ENCODE data around the gene BICDL2.
"Not testable (repeated sequence)": the region's sequence is repeated elsewhere in the genome, so short reads cannot be mapped to it uniquely, and the experiment has no call there.

The BICDL2 gene, protein sequence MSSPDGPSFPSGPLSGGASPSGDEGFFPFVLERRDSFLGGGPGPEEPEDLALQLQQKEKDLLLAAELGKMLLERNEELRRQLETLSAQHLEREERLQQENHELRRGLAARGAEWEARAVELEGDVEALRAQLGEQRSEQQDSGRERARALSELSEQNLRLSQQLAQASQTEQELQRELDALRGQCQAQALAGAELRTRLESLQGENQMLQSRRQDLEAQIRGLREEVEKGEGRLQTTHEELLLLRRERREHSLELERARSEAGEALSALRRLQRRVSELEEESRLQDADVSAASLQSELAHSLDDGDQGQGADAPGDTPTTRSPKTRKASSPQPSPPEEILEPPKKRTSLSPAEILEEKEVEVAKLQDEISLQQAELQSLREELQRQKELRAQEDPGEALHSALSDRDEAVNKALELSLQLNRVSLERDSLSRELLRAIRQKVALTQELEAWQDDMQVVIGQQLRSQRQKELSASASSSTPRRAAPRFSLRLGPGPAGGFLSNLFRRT

DNA sequence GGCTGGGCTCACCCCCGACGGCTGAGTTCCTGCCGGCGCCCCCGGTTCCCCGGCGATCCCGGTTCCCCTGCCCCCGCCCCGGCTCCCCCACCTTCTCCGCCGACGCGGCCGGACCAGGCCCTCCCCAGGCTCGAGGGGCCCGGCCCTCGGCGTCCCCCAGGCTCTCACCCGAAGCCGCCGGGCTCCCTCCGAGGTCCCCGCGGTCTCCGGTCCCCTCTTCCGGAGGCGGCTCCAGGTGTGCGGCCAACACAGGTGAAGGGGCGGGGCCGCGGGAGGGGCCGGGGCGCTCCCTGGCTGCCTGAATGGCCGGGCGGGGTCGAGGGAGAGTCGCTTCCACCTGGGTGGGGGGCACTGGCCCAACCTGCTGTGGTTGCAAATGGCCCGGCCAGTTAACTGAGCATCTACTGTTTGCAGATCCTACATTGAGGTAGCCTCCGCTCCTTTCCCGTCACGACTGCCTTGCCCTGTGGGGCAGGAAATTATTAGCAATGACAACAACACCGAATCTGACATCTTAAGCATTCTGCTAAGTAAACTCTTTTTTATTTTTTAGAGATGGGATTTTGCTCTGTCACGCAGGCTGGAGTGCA is at the start of gene BICDL2:
BICDL2 (minus strand) TSS at position 219 of the 590 bp plus-strand sequence. CDS start 1,448 bp downstream, outside the sequence.
- TF ChIP-seq CTCF (IDR thresholded peaks at IDR 0.05; ENCODE audit: unreplicated experiment in 3 of 3) = no peak
- no peak within 1 kb of the TSS for H3K27ac Mint-ChIP-seq
- peak within 1 kb of the TSS in 1 of 3 experiments; percentile 56 for H3K4me3 Mint-ChIP-seq
- H3K27me3 Mint-ChIP-seq (ENCODE audit: low read depth) = peaks cover 95% of the 10 kb centered on the region
- no peaks in the 10 kb centered on the region for H3K36me3 Mint-ChIP-seq (ENCODE audit: low read depth)
- H3K9me3 Mint-ChIP-seq = no peaks in the 10 kb centered on the region
- H3K4me1 Mint-ChIP-seq = no peaks in the 10 kb centered on the region

DNA sequence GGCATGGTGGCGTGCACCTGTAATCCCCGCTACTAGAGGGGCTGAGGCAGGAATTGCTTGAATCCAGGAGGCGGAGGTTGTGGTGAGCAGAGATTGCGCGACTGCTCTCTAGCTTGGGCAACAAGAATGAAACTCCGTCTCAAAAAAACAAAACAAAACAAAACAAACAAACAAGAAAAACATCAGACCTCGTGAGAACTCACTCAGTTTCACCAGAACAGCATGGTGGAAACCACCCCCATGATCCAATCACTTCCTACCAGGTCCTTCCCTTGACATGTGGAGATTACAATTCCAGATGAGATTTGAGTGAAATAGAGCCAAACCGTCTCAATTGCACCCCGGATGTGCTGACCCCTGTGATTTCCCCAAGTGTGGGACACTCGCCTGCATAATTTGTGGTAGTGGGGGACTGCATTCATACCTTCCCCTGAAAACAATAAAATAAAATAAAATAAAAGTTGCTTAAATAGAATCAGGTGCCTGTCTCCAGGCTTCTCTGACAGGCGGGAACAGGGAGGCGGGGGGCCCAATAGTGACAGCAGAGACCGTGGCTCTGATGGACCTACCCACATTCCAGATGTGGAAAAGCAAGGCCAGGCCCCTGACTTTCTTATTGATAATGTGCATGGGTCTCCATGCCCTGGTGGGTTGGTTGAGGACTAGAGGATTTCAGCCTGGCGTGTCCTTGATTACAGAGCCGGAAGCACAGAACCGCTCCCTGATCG is 49.3 kb upstream of the BICDL2 start:
- no peaks in the 10 kb centered on the region for H3K9me3 Mint-ChIP-seq
- no peaks in the 10 kb centered on the region for H3K27me3 Mint-ChIP-seq (ENCODE audit: low read depth)
- peaks cover 15% of the 10 kb centered on the region for H3K4me1 Mint-ChIP-seq
- H3K27ac Mint-ChIP-seq = no peak overlapping the region
- TF ChIP-seq CTCF (IDR thresholded peaks at IDR 0.05; ENCODE audit: unreplicated experiment in 3 of 3) = no peak
- no peak overlapping the region for H3K4me3 Mint-ChIP-seq
- H3K36me3 Mint-ChIP-seq (ENCODE audit: low read depth) = no peaks in the 10 kb centered on the region

GRCh38 chr16:3084969-3085670 is 48.4 kb upstream of the BICDL2 start:
- H3K4me1 Mint-ChIP-seq = peaks cover 15% of the 10 kb centered on the region
- no peak overlapping the region for H3K27ac Mint-ChIP-seq
- no peak for TF ChIP-seq CTCF (IDR thresholded peaks at IDR 0.05; ENCODE audit: unreplicated experiment in 3 of 3)
- no peaks in the 10 kb centered on the region for H3K9me3 Mint-ChIP-seq
- no peaks in the 10 kb centered on the region for H3K36me3 Mint-ChIP-seq (ENCODE audit: low read depth)
- H3K4me3 Mint-ChIP-seq = no peak overlapping the region
- peaks cover under 1% of the 10 kb centered on the region for H3K27me3 Mint-ChIP-seq (ENCODE audit: low read depth)

- no peak overlapping the region for H3K4me3 Mint-ChIP-seq
- H3K27me3 Mint-ChIP-seq (ENCODE audit: low read depth) = peaks cover 6% of the 10 kb centered on the region
Observed at GRCh38 chr16:3084491-3084890, 47.7 kb upstream of the BICDL2 start.

GRCh38 chr16:3083408-3083807 is 46.7 kb upstream of the BICDL2 start:
- not testable (repeated sequence) for H3K4me3 Mint-ChIP-seq; H3K27me3 Mint-ChIP-seq (ENCODE audit: low read depth); H3K9me3 Mint-ChIP-seq; H3K27ac Mint-ChIP-seq; H3K36me3 Mint-ChIP-seq (ENCODE audit: low read depth)
- H3K4me1 Mint-ChIP-seq = peaks cover 10% of the 10 kb centered on the region

More at GRCh38 chr16:3084491-3084890, 47.7 kb upstream of the BICDL2 start:
- TF ChIP-seq CTCF (IDR thresholded peaks at IDR 0.05; ENCODE audit: unreplicated experiment in 3 of 3) = no peak
- no peaks in the 10 kb centered on the region for H3K9me3 Mint-ChIP-seq
- H3K4me1 Mint-ChIP-seq = peaks cover 15% of the 10 kb centered on the region
- H3K27ac Mint-ChIP-seq = no peak overlapping the region
- no peaks in the 10 kb centered on the region for H3K36me3 Mint-ChIP-seq (ENCODE audit: low read depth)

- not testable (repeated sequence) for H3K9me3 Mint-ChIP-seq; H3K27me3 Mint-ChIP-seq (ENCODE audit: low read depth); H3K36me3 Mint-ChIP-seq (ENCODE audit: low read depth); H3K4me3 Mint-ChIP-seq; H3K27ac Mint-ChIP-seq; H3K4me1 Mint-ChIP-seq
Observed at GRCh38 chr16:3081957-3082356, 45.2 kb upstream of the BICDL2 start.
